OCI-LY7 (cell line): Measurements from ENCODE around the gene RAD51B.

Experiments used
- EZH2phosphoT487 ChIP-seq: fragments of 200-600 bp; sonication (generic); IDR thresholded peaks from 2 replicates; pipeline ENCODE4 v1.6.1; 2018; ENCODE audit warnings: low read depth, borderline replicate concordance, mild to moderate bottlenecking, mixed run types, antibody characterized with exemption, low read length, moderate library complexity, mixed read lengths
- TF ChIP-seq, protein P1 (sequence below): fragments of 200-600 bp; sonication (generic); conservative IDR thresholded peaks from 2 replicates; pipeline ENCODE4 v1.5.1; 2014; ENCODE audit warnings: mild to moderate bottlenecking, antibody characterized with exemption, low read length, moderate library complexity, mixed read lengths

- TF ChIP-seq, protein P1, sequence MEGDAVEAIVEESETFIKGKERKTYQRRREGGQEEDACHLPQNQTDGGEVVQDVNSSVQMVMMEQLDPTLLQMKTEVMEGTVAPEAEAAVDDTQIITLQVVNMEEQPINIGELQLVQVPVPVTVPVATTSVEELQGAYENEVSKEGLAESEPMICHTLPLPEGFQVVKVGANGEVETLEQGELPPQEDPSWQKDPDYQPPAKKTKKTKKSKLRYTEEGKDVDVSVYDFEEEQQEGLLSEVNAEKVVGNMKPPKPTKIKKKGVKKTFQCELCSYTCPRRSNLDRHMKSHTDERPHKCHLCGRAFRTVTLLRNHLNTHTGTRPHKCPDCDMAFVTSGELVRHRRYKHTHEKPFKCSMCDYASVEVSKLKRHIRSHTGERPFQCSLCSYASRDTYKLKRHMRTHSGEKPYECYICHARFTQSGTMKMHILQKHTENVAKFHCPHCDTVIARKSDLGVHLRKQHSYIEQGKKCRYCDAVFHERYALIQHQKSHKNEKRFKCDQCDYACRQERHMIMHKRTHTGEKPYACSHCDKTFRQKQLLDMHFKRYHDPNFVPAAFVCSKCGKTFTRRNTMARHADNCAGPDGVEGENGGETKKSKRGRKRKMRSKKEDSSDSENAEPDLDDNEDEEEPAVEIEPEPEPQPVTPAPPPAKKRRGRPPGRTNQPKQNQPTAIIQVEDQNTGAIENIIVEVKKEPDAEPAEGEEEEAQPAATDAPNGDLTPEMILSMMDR = no peak
- no peak for TF ChIP-seq EZH2phosphoT487
These were observed 832.3 kb downstream of the RAD51B start for GRCh38 chr14:68651652-68652432.
